ENCODE data around the gene MTCL3.

Gene MTCL3

GRCh38 chr6:127518710-127519468 lies at the start of gene MTCL3:
Gene MTCL3 (minus strand): TSS chr6:127519335.
- ChIA-PET POLR2A (no interaction called here), RAD21 (ENCODE audit: low non-redundant PET in 1 of 2, low total read pairs in 2 of 2, uncharacterized antibody in 2 of 2, unreplicated experiment in 2 of 2) (no interaction called here), CTCF (no interaction called here)
- Histone ChIP-seq H2AFZ (ENCODE audit: low read depth, low read length, poor library complexity, severe bottlenecking) (no peak within 1 kb of the TSS), H4K20me1 (ENCODE audit: insufficient read depth) (no peaks in the 10 kb centered on the region), H3K27me3 (ENCODE audit: insufficient read depth, low read length) (no peaks in the 10 kb centered on the region), H3K4me2 (ENCODE audit: low read length) (no peak within 1 kb of the TSS), H3K79me2 (ENCODE audit: insufficient read depth, low read length) (no peaks in the 10 kb centered on the region), H3K4me1 (ENCODE audit: control insufficient read depth in 1 of 2, insufficient read depth in 2 of 2, low read length in 2 of 2) (peaks cover 0 to 4% of the 10 kb centered on the region in 2 experiments; a peak in 1 of 4 replicates), H3K4me3 (replicated peaks in 1 of 2; ENCODE audit: low read depth in 1 of 2, low read length in 2 of 2) (no peak within 1 kb of the TSS), H3K9ac (ENCODE audit: low read length) (no peak within 1 kb of the TSS), H3K9me2 (ENCODE audit: insufficient read depth) (no peaks in the 10 kb centered on the region), H3K36me3 (ENCODE audit: control insufficient read depth in 1 of 2, insufficient read depth in 2 of 2, low read length in 2 of 2) (no peaks in the 10 kb centered on the region), H3K27ac (ENCODE audit: low read depth, low read length) (no peak within 1 kb of the TSS), H3K9me3 (ENCODE audit: control insufficient read depth in 1 of 2, insufficient read depth in 1 of 2, low read depth in 1 of 2, low read length in 2 of 2) (no peaks in the 10 kb centered on the region)
- no TSS peak for BruUV-seq (replicated peaks)
- TF ChIP-seq CTCF (IDR thresholded peaks at IDR 0.05 in 2 of 3, conservative IDR thresholded peaks at IDR 0.05 in 1 of 3; ENCODE audit: borderline replicate concordance in 1 of 3, insufficient read depth in 1 of 3, low read depth in 2 of 3, low read length in 2 of 3) (no peak), ATF3 (IDR thresholded peaks at IDR 0.05) (no peak), ELF1 (IDR thresholded peaks at IDR 0.05; ENCODE audit: borderline replicate concordance, low read depth) (no peak), ZBTB33 (IDR thresholded peaks at IDR 0.05; ENCODE audit: extremely low read depth, insufficient replicate concordance, low read length) (no peak), SP1 (IDR thresholded peaks at IDR 0.05; ENCODE audit: low read depth) (no peak), CEBPB (IDR thresholded peaks at IDR 0.05; ENCODE audit: low read depth) (no peak), EZH2phosphoT487 (IDR thresholded peaks at IDR 0.05; ENCODE audit: borderline replicate concordance) (no peak), SIN3A (IDR thresholded peaks at IDR 0.05; ENCODE audit: low read depth) (no peak), SRF (IDR thresholded peaks at IDR 0.05; ENCODE audit: low read depth) (no peak), ZNF274 (IDR thresholded peaks at IDR 0.05; ENCODE audit: low read depth, low read length) (no peak), CBX3 (IDR thresholded peaks at IDR 0.05; ENCODE audit: low read depth) (no peak)
- TF ChIP-seq, protein P1, sequence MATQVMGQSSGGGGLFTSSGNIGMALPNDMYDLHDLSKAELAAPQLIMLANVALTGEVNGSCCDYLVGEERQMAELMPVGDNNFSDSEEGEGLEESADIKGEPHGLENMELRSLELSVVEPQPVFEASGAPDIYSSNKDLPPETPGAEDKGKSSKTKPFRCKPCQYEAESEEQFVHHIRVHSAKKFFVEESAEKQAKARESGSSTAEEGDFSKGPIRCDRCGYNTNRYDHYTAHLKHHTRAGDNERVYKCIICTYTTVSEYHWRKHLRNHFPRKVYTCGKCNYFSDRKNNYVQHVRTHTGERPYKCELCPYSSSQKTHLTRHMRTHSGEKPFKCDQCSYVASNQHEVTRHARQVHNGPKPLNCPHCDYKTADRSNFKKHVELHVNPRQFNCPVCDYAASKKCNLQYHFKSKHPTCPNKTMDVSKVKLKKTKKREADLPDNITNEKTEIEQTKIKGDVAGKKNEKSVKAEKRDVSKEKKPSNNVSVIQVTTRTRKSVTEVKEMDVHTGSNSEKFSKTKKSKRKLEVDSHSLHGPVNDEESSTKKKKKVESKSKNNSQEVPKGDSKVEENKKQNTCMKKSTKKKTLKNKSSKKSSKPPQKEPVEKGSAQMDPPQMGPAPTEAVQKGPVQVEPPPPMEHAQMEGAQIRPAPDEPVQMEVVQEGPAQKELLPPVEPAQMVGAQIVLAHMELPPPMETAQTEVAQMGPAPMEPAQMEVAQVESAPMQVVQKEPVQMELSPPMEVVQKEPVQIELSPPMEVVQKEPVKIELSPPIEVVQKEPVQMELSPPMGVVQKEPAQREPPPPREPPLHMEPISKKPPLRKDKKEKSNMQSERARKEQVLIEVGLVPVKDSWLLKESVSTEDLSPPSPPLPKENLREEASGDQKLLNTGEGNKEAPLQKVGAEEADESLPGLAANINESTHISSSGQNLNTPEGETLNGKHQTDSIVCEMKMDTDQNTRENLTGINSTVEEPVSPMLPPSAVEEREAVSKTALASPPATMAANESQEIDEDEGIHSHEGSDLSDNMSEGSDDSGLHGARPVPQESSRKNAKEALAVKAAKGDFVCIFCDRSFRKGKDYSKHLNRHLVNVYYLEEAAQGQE (IDR thresholded peaks at IDR 0.05; ENCODE audit: low read depth), result no peak
- ATAC-seq (no peak), DNase-seq (ENCODE audit: low read depth, low spot score) (no peak)
- intact Hi-C loops (cut with micrococcal nuclease), result no loop called here
